Erythroblast (primary cell): ENCODE measurements around the gene TERF2IP.

ENCODE experiments used
- GATA1 ChIP-seq: IDR thresholded peaks from 2 replicates; pipeline ENCODE4 v1.6.1; 2011; ENCODE audit warnings: low read depth, mild to moderate bottlenecking, control low read depth, low read length, moderate library complexity
- POLR2A ChIP-seq: IDR thresholded peaks from 2 replicates; pipeline ENCODE4 v1.6.1; 2011; ENCODE audit warnings: mild to moderate bottlenecking, low read length

DNA sequence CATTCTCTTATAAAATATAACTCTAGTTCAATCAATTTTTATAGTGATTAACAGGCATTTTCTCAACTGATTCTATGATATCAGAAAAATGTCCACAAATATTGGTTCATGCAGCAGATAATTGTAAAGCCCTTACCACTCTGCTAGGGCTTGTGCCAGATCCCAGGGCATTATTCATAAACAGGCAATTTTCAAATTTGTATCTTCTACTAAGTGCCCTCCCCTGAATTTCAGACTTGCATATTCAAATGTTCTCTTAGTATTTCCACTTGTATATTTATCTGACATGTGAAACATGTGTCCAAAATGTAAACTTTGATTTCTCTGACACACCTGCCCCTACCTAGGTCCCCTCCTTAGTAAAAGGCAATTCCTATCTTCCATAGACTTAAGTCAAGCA, 19.9 kb downstream of the TERF2IP start:
- TF ChIP-seq POLR2A (no peak), GATA1 (no peak)
